ENCODE data around the gene MINK1. TPM values are rescaled to one million over a fixed set of nuclear protein-coding genes. Genes with fewer than 3 reads are reported as not detected.
"Not testable (repeated sequence)": the region's sequence is repeated elsewhere in the genome, so short reads cannot be mapped to it uniquely, and the experiment has no call there.

MINK1 gene
- total RNA-seq, 1 experiment from 2014 or later: 30.1 TPM

GRCh38 chr17:4859816-4860625 lies 26.9 kb downstream of the MINK1 start:
- no peak for DNase-seq (ENCODE audit: low read depth)
- in situ Hi-C loops (cut with HindIII; ENCODE audit: low pct_unique_long_range_greater_than_20kb, low sequenced_read_pairs): no loop called here

- DNase-seq (ENCODE audit: low read depth): no peak
- in situ Hi-C loops (cut with HindIII; ENCODE audit: low pct_unique_long_range_greater_than_20kb, low sequenced_read_pairs): no loop called here
Measured at GRCh38 chr17:4860651-4861050, 27.5 kb downstream of the MINK1 start.

DNA sequence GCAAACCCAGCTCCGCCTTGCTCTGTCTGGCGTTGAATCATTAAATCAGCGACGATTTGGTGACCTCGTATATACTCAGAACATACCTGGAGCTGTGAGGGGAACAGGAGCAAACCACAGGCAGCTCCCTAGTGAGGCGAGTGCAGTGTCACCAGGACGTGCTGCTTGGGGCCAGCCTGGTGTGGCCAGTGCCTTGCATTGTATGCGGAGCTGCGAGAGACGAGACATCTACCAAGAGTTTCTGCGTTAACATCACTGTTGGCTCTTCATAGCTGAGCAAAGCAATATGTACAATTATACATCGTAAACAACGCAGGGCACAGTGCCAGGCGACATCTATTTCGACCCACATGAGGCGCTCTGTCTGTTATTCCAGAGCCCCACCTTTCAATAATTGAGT lies 27.9 kb downstream of the MINK1 start:
- in situ Hi-C loops (cut with HindIII; ENCODE audit: low pct_unique_long_range_greater_than_20kb, low sequenced_read_pairs): no loop called here
- no peak for DNase-seq (ENCODE audit: low read depth)

- in situ Hi-C loops (cut with HindIII; ENCODE audit: low pct_unique_long_range_greater_than_20kb, low sequenced_read_pairs): no loop called here
Measured at GRCh38 chr17:4862720-4863119, 29.6 kb downstream of the MINK1 start.

DNA sequence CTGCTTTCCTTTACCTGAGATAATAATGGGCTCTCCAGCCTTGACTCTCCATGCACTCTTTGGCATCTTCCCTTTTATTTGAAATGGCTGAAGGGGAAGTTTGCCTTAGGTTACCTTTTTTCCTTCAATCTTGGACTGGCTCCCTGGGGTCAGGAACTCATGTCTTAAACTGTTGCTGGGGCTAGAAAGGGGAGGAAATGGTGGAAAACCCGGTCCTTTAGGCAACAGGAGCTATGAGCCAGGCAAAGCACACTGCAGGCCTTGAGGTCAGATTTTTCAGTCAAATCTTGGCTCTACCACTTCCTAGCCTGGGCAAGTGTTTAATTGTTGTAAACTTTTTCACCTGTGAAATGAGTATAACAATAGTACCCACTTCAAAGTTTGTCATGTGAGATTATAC lies 30.2 kb downstream of the MINK1 start:
- DNase-seq (ENCODE audit: low read depth): no peak
- in situ Hi-C loops (cut with HindIII; ENCODE audit: low pct_unique_long_range_greater_than_20kb, low sequenced_read_pairs): no loop called here

More at GRCh38 chr17:4862720-4863119, 29.6 kb downstream of the MINK1 start:
- no peak for DNase-seq (ENCODE audit: low read depth)

GRCh38 chr17:4867535-4867934 lies 34.4 kb downstream of the MINK1 start:
- in situ Hi-C loops (cut with HindIII; ENCODE audit: low pct_unique_long_range_greater_than_20kb, low sequenced_read_pairs); DNase-seq (ENCODE audit: low read depth): not testable (repeated sequence)

- DNase-seq (ENCODE audit: low read depth); in situ Hi-C loops (cut with HindIII; ENCODE audit: low pct_unique_long_range_greater_than_20kb, low sequenced_read_pairs): not testable (repeated sequence)
Measured at GRCh38 chr17:4869058-4869998, 36.2 kb downstream of the MINK1 start.

- DNase-seq (ENCODE audit: low read depth): no peak
- in situ Hi-C loops (cut with HindIII; ENCODE audit: low pct_unique_long_range_greater_than_20kb, low sequenced_read_pairs): no loop called here
Measured at GRCh38 chr17:4870855-4871254, 37.7 kb downstream of the MINK1 start.

GRCh38 chr17:4872786-4873185 lies 39.6 kb downstream of the MINK1 start:
- DNase-seq (ENCODE audit: low read depth): no peak
- in situ Hi-C loops (cut with HindIII; ENCODE audit: low pct_unique_long_range_greater_than_20kb, low sequenced_read_pairs): no loop called here

DNA sequence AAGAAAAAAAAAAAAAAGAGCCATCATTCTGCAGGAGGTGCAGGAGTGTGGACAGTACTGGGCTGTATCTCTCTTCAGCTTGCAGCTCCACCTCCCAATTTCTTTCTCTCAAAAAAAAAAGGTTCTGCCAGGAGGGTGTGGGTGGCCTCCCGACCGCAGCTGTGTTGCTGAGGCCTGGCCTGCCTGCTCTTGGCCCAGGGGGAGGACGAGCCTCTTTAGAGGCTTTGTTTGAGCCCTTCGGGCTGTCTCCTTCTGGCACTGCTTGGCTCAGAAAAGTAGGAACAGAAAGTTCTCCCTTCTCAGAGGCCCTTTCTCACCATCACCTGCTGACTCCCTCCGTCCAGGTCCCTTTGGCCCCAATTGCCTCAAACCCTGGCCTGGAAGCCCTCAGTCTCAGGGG lies 43.9 kb downstream of the MINK1 start:
- in situ Hi-C loops (cut with HindIII; ENCODE audit: low pct_unique_long_range_greater_than_20kb, low sequenced_read_pairs): no loop called here
- no peak for DNase-seq (ENCODE audit: low read depth)

- DNase-seq (ENCODE audit: low read depth): no peak
- in situ Hi-C loops (cut with HindIII; ENCODE audit: low pct_unique_long_range_greater_than_20kb, low sequenced_read_pairs): no loop called here
Measured at GRCh38 chr17:4879601-4880000, 46.5 kb downstream of the MINK1 start.

GRCh38 chr17:4880857-4881256 lies 47.7 kb downstream of the MINK1 start:
- in situ Hi-C loops (cut with HindIII; ENCODE audit: low pct_unique_long_range_greater_than_20kb, low sequenced_read_pairs): no loop called here
- DNase-seq (ENCODE audit: low read depth): no peak

- DNase-seq (ENCODE audit: low read depth): peak; percentile 50
- in situ Hi-C loops (cut with HindIII; ENCODE audit: low pct_unique_long_range_greater_than_20kb, low sequenced_read_pairs): no loop called here
Measured at GRCh38 chr17:4881761-4882555, 48.8 kb downstream of the MINK1 start.

- in situ Hi-C loops (cut with HindIII; ENCODE audit: low pct_unique_long_range_greater_than_20kb, low sequenced_read_pairs): no loop called here
- DNase-seq (ENCODE audit: low read depth): no peak
Measured at GRCh38 chr17:4884489-4884888, 51.3 kb downstream of the MINK1 start.

GRCh38 chr17:4886830-4887229 lies 53.7 kb downstream of the MINK1 start:
- in situ Hi-C loops (cut with HindIII; ENCODE audit: low pct_unique_long_range_greater_than_20kb, low sequenced_read_pairs): no loop called here
- DNase-seq (ENCODE audit: low read depth): no peak

- in situ Hi-C loops (cut with HindIII; ENCODE audit: low pct_unique_long_range_greater_than_20kb, low sequenced_read_pairs): no loop called here
- DNase-seq (ENCODE audit: low read depth): no peak
Measured at GRCh38 chr17:4887581-4887980, 54.4 kb downstream of the MINK1 start.

GRCh38 chr17:4891411-4892410 lies 58.6 kb downstream of the MINK1 start:
- DNase-seq (ENCODE audit: low read depth): no peak
- in situ Hi-C loops (cut with HindIII; ENCODE audit: low pct_unique_long_range_greater_than_20kb, low sequenced_read_pairs): no loop called here

Data from Caki2 (cell line).